ENCODE data around the gene ATXN7L3. TPM values are rescaled to one million over a fixed set of nuclear protein-coding genes. Genes with fewer than 3 reads are reported as not detected.

ATXN7L3 gene
- total and polyA plus RNA-seq, 2 donors = 20.0 to 47.4 TPM

GRCh38 chr17:44222112-44222869, 22.6 kb upstream of the ATXN7L3 start:
- no peaks in the 10 kb centered on the region for H3K36me3 ChIP-seq (ENCODE audit: insufficient read depth)
- DNase-seq (ENCODE audit: extremely low spot score) = no peak
- peak overlapping the region; percentile 86 for H3K27ac ChIP-seq (ENCODE audit: low read depth)
- WGBS = 1% methylated on average over 36 of the region's 36 CpGs
- peak overlapping the region; percentile 95 for H3K4me3 ChIP-seq (ENCODE audit: low read depth, low read length)
- no peaks in the 10 kb centered on the region for H3K4me1 ChIP-seq (ENCODE audit: insufficient read depth)

- H3K4me1 ChIP-seq (ENCODE audit: insufficient read depth) = no peaks in the 10 kb centered on the region
- peak overlapping the region; percentile 95 for H3K4me3 ChIP-seq (ENCODE audit: low read depth, low read length)
- under 1% methylated on average over 17 of the region's 17 CpGs for WGBS
- no peak for DNase-seq (ENCODE audit: extremely low spot score)
- no peaks in the 10 kb centered on the region for H3K36me3 ChIP-seq (ENCODE audit: insufficient read depth)
- peak overlapping the region; percentile 86 for H3K27ac ChIP-seq (ENCODE audit: low read depth)
Measured at GRCh38 chr17:44221862-44222111, 22.1 kb upstream of the ATXN7L3 start.

GRCh38 chr17:44221084-44221861, 21.6 kb upstream of the ATXN7L3 start:
- no peaks in the 10 kb centered on the region for H3K4me1 ChIP-seq (ENCODE audit: insufficient read depth)
- no peaks in the 10 kb centered on the region for H3K36me3 ChIP-seq (ENCODE audit: insufficient read depth)
- H3K4me3 ChIP-seq (ENCODE audit: low read depth, low read length) = peak overlapping the region; percentile 95
- DNase-seq (ENCODE audit: extremely low spot score) = peak; percentile 64
- under 1% methylated on average over 54 of the region's 54 CpGs for WGBS
- H3K27ac ChIP-seq (ENCODE audit: low read depth) = peak overlapping the region; percentile 98

- H3K27ac ChIP-seq (ENCODE audit: low read depth) = peak overlapping the region; percentile 98
- H3K4me1 ChIP-seq (ENCODE audit: insufficient read depth) = no peaks in the 10 kb centered on the region
- no peak for DNase-seq (ENCODE audit: extremely low spot score)
- under 1% methylated on average over 108 of the region's 108 CpGs for WGBS
- H3K4me3 ChIP-seq (ENCODE audit: low read depth, low read length) = peak overlapping the region; percentile 95
- H3K36me3 ChIP-seq (ENCODE audit: insufficient read depth) = no peaks in the 10 kb centered on the region
Measured at GRCh38 chr17:44220213-44221083, 20.8 kb upstream of the ATXN7L3 start.

- H3K36me3 ChIP-seq (ENCODE audit: insufficient read depth) = no peaks in the 10 kb centered on the region
- peak within 1 kb of the TSS; percentile 95 for H3K4me3 ChIP-seq (ENCODE audit: low read depth, low read length)
- DNase-seq (ENCODE audit: extremely low spot score) = no peak
- H3K27ac ChIP-seq (ENCODE audit: low read depth) = peak within 1 kb of the TSS; percentile 98
- no peaks in the 10 kb centered on the region for H3K4me1 ChIP-seq (ENCODE audit: insufficient read depth)
- under 1% methylated on average over 62 of the region's 76 CpGs for WGBS
Measured at GRCh38 chr17:44219616-44220212, 20.0 kb upstream of the ATXN7L3 start, which contains the start of gene UBTF. UBTF (minus strand) TSS chr17:44219675; CDS start chr17:44218229, 1,446 bp downstream.

GRCh38 chr17:44219108-44219615, 19.5 kb upstream of the ATXN7L3 start:
- WGBS = under 1% methylated on average over 73 of the region's 73 CpGs
- DNase-seq (ENCODE audit: extremely low spot score) = no peak
- Histone ChIP-seq H3K27ac (ENCODE audit: low read depth) (peak overlapping the region; percentile 96), H3K4me1 (ENCODE audit: insufficient read depth) (no peaks in the 10 kb centered on the region), H3K36me3 (ENCODE audit: insufficient read depth) (no peaks in the 10 kb centered on the region), H3K4me3 (ENCODE audit: low read depth, low read length) (peak overlapping the region; percentile 95)

- peak; percentile 75 for DNase-seq (ENCODE audit: extremely low spot score)
- Histone ChIP-seq H3K4me1 (ENCODE audit: insufficient read depth) (no peaks in the 10 kb centered on the region), H3K27ac (ENCODE audit: low read depth) (peak overlapping the region; percentile 96), H3K36me3 (ENCODE audit: insufficient read depth) (no peaks in the 10 kb centered on the region), H3K4me3 (ENCODE audit: low read depth, low read length) (peak overlapping the region; percentile 95)
- under 1% methylated on average over 87 of the region's 89 CpGs for WGBS
Measured at GRCh38 chr17:44218344-44219107, 18.8 kb upstream of the ATXN7L3 start.

GRCh38 chr17:44217738-44218343, 18.2 kb upstream of the ATXN7L3 start:
- no peak for DNase-seq (ENCODE audit: extremely low spot score)
- Histone ChIP-seq H3K36me3 (ENCODE audit: insufficient read depth) (no peaks in the 10 kb centered on the region), H3K4me3 (ENCODE audit: low read depth, low read length) (peak overlapping the region; percentile 23), H3K4me1 (ENCODE audit: insufficient read depth) (no peaks in the 10 kb centered on the region), H3K27ac (ENCODE audit: low read depth) (no peak overlapping the region)
- 6% methylated on average over 10 of the region's 10 CpGs for WGBS

GRCh38 chr17:44216694-44217093, 17.0 kb upstream of the ATXN7L3 start:
- no peaks in the 10 kb centered on the region for H3K4me1 ChIP-seq (ENCODE audit: insufficient read depth)
- WGBS = 79% methylated on average over 5 of the region's 5 CpGs
- no peaks in the 10 kb centered on the region for H3K36me3 ChIP-seq (ENCODE audit: insufficient read depth)
- no peak overlapping the region for H3K4me3 ChIP-seq (ENCODE audit: low read depth, low read length)
- no peak overlapping the region for H3K27ac ChIP-seq (ENCODE audit: low read depth)
- no peak for DNase-seq (ENCODE audit: extremely low spot score)

GRCh38 chr17:44216173-44216572, 16.5 kb upstream of the ATXN7L3 start:
- Histone ChIP-seq H3K27ac (ENCODE audit: low read depth) (no peak overlapping the region), H3K4me3 (ENCODE audit: low read depth, low read length) (no peak overlapping the region), H3K36me3 (ENCODE audit: insufficient read depth) (no peaks in the 10 kb centered on the region), H3K4me1 (ENCODE audit: insufficient read depth) (no peaks in the 10 kb centered on the region)
- DNase-seq (ENCODE audit: extremely low spot score) = no peak
- WGBS = 80% methylated on average over 5 of the region's 5 CpGs

- no peaks in the 10 kb centered on the region for H3K4me1 ChIP-seq (ENCODE audit: insufficient read depth)
- DNase-seq (ENCODE audit: extremely low spot score) = no peak
- no peak overlapping the region for H3K27ac ChIP-seq (ENCODE audit: low read depth)
- 92% methylated on average over 6 of the region's 6 CpGs for WGBS
- H3K4me3 ChIP-seq (ENCODE audit: low read depth, low read length) = no peak overlapping the region
- no peaks in the 10 kb centered on the region for H3K36me3 ChIP-seq (ENCODE audit: insufficient read depth)
Measured at GRCh38 chr17:44214896-44215295, 15.2 kb upstream of the ATXN7L3 start.

- H3K4me3 ChIP-seq (ENCODE audit: low read depth, low read length) = no peak overlapping the region
- 94% methylated on average over 1 of the region's 1 CpG for WGBS
- no peaks in the 10 kb centered on the region for H3K4me1 ChIP-seq (ENCODE audit: insufficient read depth)
- no peak overlapping the region for H3K27ac ChIP-seq (ENCODE audit: low read depth)
- no peaks in the 10 kb centered on the region for H3K36me3 ChIP-seq (ENCODE audit: insufficient read depth)
- DNase-seq (ENCODE audit: extremely low spot score) = no peak
Measured at GRCh38 chr17:44214230-44214494, 14.5 kb upstream of the ATXN7L3 start.
